Lower leg skin (tissue), 3 donors: ENCODE results near the gene ATP1A4.

Experiments
- CTCF ChIP-seq, 3 donors: fragments of 450-650 bp; IDR thresholded peaks; one replicate each; pipeline ENCODE4 v1.5.1; 2016; ENCODE audit warnings: antibody characterized with exemption in 3 of 3, mild to moderate bottlenecking in 3 of 3, moderate library complexity in 2 of 3
- POLR2A ChIP-seq, 2 donors: fragments of 450-650 bp; IDR thresholded peaks; one replicate each; pipeline ENCODE4 v1.6.1; 2016 to 2017; ENCODE audit warnings: antibody characterized with exemption in 2 of 2, mild to moderate bottlenecking in 1 of 2, moderate library complexity in 1 of 2

- TF ChIP-seq CTCF (IDR thresholded peaks at IDR 0.05): no peak
- no peak for TF ChIP-seq POLR2A (IDR thresholded peaks at IDR 0.05)
These were observed 56.6 kb downstream of the ATP1A4 start for GRCh38 chr1:160207771-160208556.
